GM19351 (cell line): ENCODE data around the gene CISTR.

Experiments used
- ATAC-seq: cut with Tn5 transposase; IDR thresholded peaks from one replicate; pipeline ENCODE4 v1.9.1; 2021; ENCODE audit warnings: mild to moderate bottlenecking, moderate library complexity; ENCODE audit not compliant: unreplicated experiment

Gene CISTR

GRCh38 chr12:53746592-53747092 is 5.1 kb downstream of the CISTR start:
- peak; percentile 47 for ATAC-seq

DNA sequence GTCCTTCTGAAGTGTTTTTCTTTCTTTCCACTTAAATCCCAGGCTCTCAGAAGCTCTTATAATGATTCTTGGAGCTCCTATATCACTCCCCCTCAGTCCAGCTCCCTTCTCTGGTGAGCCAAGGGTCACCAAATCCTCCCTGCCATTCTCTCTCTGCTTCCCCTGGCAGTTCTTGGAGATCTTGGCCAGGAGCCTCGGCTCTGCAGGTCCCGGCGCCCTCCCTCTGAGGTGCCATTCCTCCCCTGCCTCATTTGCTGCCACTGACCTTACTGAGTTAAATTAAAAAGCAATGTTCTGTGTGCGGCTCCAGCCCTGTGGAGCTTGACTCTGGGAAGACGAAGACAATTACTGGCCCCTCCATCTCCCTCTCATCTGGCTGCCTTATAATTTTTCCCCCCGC is 7.0 kb downstream of the CISTR start:
- ATAC-seq, result no peak

DNA sequence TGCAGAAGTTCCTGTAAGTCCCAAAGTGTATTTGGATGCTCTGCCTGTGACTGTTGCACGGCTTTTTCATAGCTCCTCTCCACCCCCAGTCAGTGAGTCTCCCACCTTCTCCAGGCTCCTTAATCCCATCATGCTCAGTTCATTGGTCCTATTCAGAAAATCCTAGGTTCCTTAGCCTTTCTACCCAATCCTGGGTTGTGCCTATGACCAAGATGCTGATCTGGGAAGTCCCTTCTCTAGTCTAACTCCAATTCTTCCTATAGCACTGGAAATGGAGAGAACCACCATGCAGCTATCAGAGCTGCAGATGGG is 7.7 kb downstream of the CISTR start:
- no peak for ATAC-seq

DNA sequence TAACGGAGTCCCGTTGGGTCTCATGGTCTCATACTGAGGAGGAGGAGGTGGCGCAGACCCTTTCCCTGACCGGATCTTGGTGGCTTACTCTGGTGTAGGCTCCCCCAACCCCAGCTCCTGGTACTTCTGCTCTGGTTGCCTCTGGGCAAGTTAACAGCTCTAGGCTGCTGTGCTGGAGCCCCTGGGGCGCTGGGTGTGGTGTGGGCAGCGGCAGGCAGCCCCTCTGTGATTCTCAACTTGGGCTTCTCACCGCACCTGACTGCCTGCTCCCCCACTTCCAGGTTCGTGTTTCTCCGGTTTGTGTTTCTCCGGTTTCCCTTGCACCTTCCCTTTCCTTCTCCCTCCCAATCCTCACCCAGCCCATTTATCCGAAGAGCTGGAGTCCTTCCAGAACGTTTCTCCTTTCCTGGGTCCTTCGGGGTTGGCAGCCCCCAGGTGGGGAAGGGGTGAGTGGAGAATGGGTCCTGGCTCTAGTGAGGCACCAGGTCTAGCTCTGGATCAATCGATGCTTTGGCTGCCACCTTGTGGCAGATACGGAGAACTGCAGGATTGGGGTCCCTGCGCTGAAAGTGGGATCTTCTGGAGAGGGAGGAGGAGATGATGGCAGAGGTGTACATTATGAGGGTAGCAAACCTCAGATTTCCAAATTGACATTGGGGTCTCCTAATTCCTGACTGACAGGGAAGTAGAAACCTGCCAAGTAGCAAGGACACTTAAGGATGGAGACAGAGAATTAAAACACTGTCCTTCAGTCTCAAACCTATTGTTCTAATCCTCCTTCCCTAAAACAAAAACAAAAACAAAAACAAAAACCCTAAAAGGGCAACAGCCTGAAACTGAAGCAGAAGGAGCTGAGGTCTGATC is 8.3 kb downstream of the CISTR start:
- ATAC-seq, result no peak

GRCh38 chr12:53740130-53740491 is 11.7 kb downstream of the CISTR start:
- no peak for ATAC-seq

- ATAC-seq, result no peak
Measured at GRCh38 chr12:53739214-53740129, 12.3 kb downstream of the CISTR start.

- no peak for ATAC-seq
Measured at GRCh38 chr12:53738406-53739213, 13.2 kb downstream of the CISTR start.

DNA sequence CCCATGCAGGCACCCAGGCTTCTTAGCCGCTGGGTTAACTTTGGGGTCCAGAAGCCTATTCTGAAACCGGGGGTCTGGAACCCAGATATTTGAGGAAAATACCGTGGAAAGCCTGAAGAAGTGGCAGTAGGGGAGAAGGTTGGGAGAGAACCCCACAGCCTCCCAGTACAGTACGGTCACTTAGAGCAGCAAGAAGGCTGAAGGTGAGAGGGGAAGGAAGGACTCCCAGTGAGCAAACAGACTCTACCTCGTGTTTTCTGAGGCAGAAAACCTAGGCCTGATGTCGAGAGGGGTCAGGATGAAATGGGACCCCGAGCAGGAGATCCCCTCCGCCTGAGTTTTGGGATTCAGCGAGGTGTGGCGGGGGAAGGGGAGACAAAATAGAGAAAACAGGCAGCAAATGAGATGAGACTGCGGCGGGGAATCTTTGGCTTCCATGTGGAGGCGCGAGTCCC is 13.8 kb downstream of the CISTR start:
- ATAC-seq, result no peak

GRCh38 chr12:53737093-53737808 is 14.5 kb downstream of the CISTR start:
- no peak for ATAC-seq

- ATAC-seq, result no peak
Measured at GRCh38 chr12:53736592-53736991, 15.2 kb downstream of the CISTR start.

GRCh38 chr12:53735556-53735955 is 16.2 kb downstream of the CISTR start:
- ATAC-seq, result no peak

- no peak for ATAC-seq
Measured at GRCh38 chr12:53734425-53734824, 17.4 kb downstream of the CISTR start.

GRCh38 chr12:53733807-53734200 is 18.0 kb downstream of the CISTR start:
- ATAC-seq, result no peak

GRCh38 chr12:53733051-53733806 is 18.6 kb downstream of the CISTR start:
- ATAC-seq, result no peak

GRCh38 chr12:53729644-53730043 is 22.1 kb downstream of the CISTR start:
- ATAC-seq, result no peak

GRCh38 chr12:53728206-53728605 is 23.6 kb downstream of the CISTR start:
- ATAC-seq, result no peak

DNA sequence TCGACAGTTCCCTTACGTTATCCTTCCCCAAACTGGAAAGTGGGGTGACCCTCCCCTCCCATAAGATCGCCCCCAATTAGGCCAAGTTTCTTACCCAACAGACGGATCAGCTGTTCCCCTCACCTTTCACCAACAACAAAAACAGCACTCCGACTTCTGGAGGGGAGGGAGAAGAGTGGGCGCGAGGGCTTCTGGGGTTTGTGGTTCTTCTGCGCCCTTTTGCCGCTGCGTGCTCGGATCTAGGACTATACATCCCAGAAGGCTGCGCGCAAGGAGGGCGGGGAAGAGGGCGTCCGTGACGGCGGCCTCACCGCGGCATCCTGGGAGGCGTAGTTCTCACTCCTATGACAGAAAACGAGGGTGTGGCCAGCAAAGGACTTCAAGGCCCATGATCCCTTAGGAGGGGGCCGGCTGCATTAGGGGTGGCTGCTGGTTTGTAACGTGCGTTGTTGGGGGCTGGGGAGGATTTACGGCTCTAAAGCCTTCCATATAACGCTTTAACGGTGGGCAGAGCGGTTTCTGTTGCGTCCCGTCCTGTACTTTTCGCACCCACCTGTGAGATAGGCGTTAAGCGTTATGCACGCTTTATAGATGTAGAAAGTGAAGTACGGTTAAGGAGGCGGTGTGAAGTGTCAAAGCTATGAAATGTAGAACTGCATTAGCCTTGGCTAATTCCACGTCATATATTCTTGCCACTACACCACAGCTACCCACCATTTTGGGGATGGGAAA is 24.3 kb downstream of the CISTR start, which contains the start of gene CALCOCO1:
Gene CALCOCO1 (minus strand): TSS at position 143 of the 732 bp plus-strand sequence. CDS start 2,210 bp downstream, outside the sequence.
- ATAC-seq, result peak; percentile 96

DNA sequence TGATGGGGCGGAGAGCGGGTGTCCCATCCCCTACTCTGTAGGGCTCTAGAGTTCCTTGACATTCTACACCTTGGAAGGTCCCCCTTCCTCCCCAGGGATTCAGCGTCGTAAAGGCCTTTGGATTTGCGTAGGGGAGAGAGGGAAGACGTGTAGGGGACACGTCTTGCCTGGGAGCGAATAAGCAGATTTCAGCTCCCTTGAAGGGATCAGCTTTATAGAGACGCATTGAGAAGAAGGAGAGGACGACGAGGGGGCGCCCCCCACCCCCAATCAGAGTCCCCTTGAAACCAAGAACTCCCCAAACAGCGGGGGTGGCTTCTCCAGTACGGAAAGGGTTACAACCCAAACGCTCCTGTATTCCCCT is 24.9 kb downstream of the CISTR start:
- peak; percentile 0 for ATAC-seq

- no peak for ATAC-seq
Measured at GRCh38 chr12:53726341-53726740, 25.4 kb downstream of the CISTR start.
